Stimulated activated CD4-positive, alpha-beta T cell treated with anti-CD3 and anti-CD28 coated beads, Interleukin-4, amount 100 ng/mL, for 48 hours (primary cell): ENCODE data around the gene HGFAC.

ENCODE experiments used
- DNase-seq, 2 donors: peaks; one replicate each; pipeline ENCODE4 v3.0.0-alpha.2; 2020; ENCODE audit warnings: low read depth in 2 of 2

The HGFAC gene

GRCh38 chr4:3441501-3442459 lies at the start of gene HGFAC:
Gene HGFAC, plus strand, starts transcription at chr4:3441968. Its CDS starts 34 bp downstream, at chr4:3442002.
- no peak for DNase-seq

- no peak for DNase-seq
These were observed 49.4 kb upstream of the HGFAC start for GRCh38 chr4:3392321-3392720.

- DNase-seq = no peak
These were observed 48.6 kb upstream of the HGFAC start for GRCh38 chr4:3393171-3393570.

- DNase-seq = no peak
These were observed 45.2 kb upstream of the HGFAC start for GRCh38 chr4:3396600-3396999.

GRCh38 chr4:3397128-3397527 lies 44.6 kb upstream of the HGFAC start:
- DNase-seq = no peak

- DNase-seq = no peak
These were observed 42.2 kb upstream of the HGFAC start for GRCh38 chr4:3399277-3400194.

- DNase-seq = no peak
These were observed 40.2 kb upstream of the HGFAC start for GRCh38 chr4:3401436-3402171.

GRCh38 chr4:3402491-3403347 lies 39.0 kb upstream of the HGFAC start:
- DNase-seq = no peak

GRCh38 chr4:3403348-3403906 lies 38.3 kb upstream of the HGFAC start:
- no peak for DNase-seq

GRCh38 chr4:3404546-3404945 lies 37.2 kb upstream of the HGFAC start:
- no peak for DNase-seq

- no peak for DNase-seq
These were observed 36.6 kb upstream of the HGFAC start for GRCh38 chr4:3405176-3405575.

- DNase-seq = no peak
These were observed 35.7 kb upstream of the HGFAC start for GRCh38 chr4:3406021-3406420.

GRCh38 chr4:3406431-3406830 lies 35.3 kb upstream of the HGFAC start:
- no peak for DNase-seq

- no peak for DNase-seq
These were observed 34.5 kb upstream of the HGFAC start for GRCh38 chr4:3407171-3407771.

- no peak for DNase-seq
These were observed 33.6 kb upstream of the HGFAC start for GRCh38 chr4:3407930-3408792.

GRCh38 chr4:3408793-3409330 lies 32.9 kb upstream of the HGFAC start:
- DNase-seq = no peak

- DNase-seq = no peak
These were observed 32.1 kb upstream of the HGFAC start for GRCh38 chr4:3409571-3410091.

GRCh38 chr4:3410401-3411135 lies 31.2 kb upstream of the HGFAC start:
- no peak for DNase-seq
